Neural cell (in vitro differentiated cells): Measurements from ENCODE around the gene FOLR2. TPM values are rescaled to one million over a fixed set of nuclear protein-coding genes. Genes with fewer than 3 reads are reported as not detected.

Source experiments
- H2AFZ ChIP-seq: fragments of 200-600, 300-800 bp; sonication (generic), shearing (Covaris generic); 2 replicates; pipeline ENCODE4 v1.6.0; 2014; ENCODE audit warnings: low read depth, mild to moderate bottlenecking, antibody characterized with exemption, low read length, moderate library complexity
- H3F3A ChIP-seq: fragments of 200-600 bp; shearing (Covaris generic); 2 replicates; pipeline ENCODE4 v1.6.1; 2016; ENCODE audit warnings: mild to moderate bottlenecking, moderate library complexity, mixed read lengths, antibody characterized with exemption, low read length; ENCODE audit not compliant: insufficient read depth, poor library complexity, severe bottlenecking
- H3K27ac ChIP-seq: fragments of 200-600, 300-800 bp; sonication (generic), shearing (Covaris generic); 2 replicates; pipeline ENCODE4 v1.5.1; 2014; ENCODE audit warnings: mild to moderate bottlenecking, low read length, moderate library complexity
- H3K27me3 ChIP-seq: fragments of 300-800, 200-600 bp; sonication (generic), shearing (Covaris generic); 2 replicates; pipeline ENCODE4 v1.6.0; 2014; ENCODE audit warnings: mild to moderate bottlenecking, low read depth, low read length, moderate library complexity; ENCODE audit not compliant: insufficient read depth
- H3K36me3 ChIP-seq: fragments of 300-800, 200-600 bp; sonication (generic), shearing (Covaris generic); 2 replicates; pipeline ENCODE4 v1.5.1; 2014; ENCODE audit warnings: mild to moderate bottlenecking, antibody characterized with exemption, low read length, moderate library complexity; ENCODE audit not compliant: insufficient read depth
- H3K4me2 ChIP-seq: fragments of 300-800, 200-600 bp; sonication (generic), shearing (Covaris generic); 2 replicates; pipeline ENCODE4 v1.6.0; 2014; ENCODE audit warnings: mild to moderate bottlenecking, low read length
- H3K4me3 ChIP-seq: fragments of 300-800, 200-600 bp; sonication (generic), shearing (Covaris generic); 2 replicates; pipeline ENCODE4 v1.5.1; 2014; ENCODE audit warnings: mild to moderate bottlenecking, low read length, moderate library complexity
- H3K79me2 ChIP-seq: fragments of 200-600 bp; shearing (Covaris generic); replicated peaks from 2 replicates; pipeline ENCODE4 v1.6.0; 2014; ENCODE audit warnings: mild to moderate bottlenecking, low read length, moderate library complexity; ENCODE audit not compliant: insufficient read depth
- H3K9ac ChIP-seq: fragments of 300-800, 200-600 bp; sonication (generic), shearing (Covaris generic); 2 replicates; pipeline ENCODE4 v1.6.1; 2016; ENCODE audit warnings: mild to moderate bottlenecking, low read length, mixed read lengths
- H3K9me2 ChIP-seq: fragments of 200-600 bp; shearing (Covaris generic); 2 replicates; pipeline ENCODE4 v1.6.1; 2016; ENCODE audit warnings: mild to moderate bottlenecking, low read length, mixed read lengths; ENCODE audit not compliant: insufficient read depth
- H3K9me3 ChIP-seq: fragments of 200-600, 300-800 bp; sonication (generic), shearing (Covaris generic); 2 replicates; pipeline ENCODE4 v1.6.1; 2016; ENCODE audit warnings: mild to moderate bottlenecking, mixed run types, low read length, moderate library complexity, mixed read lengths
- H4K20me1 ChIP-seq: fragments of 200-600 bp; shearing (Covaris generic); 2 replicates; pipeline ENCODE4 v1.6.1; 2016; ENCODE audit warnings: mild to moderate bottlenecking, mixed run types; ENCODE audit not compliant: insufficient read depth
- CTCF ChIP-seq: fragments of 450-650 bp; IDR thresholded peaks from 2 replicates; pipeline ENCODE4 v1.5.1; 2014; ENCODE audit warnings: antibody characterized with exemption, mild to moderate bottlenecking, moderate library complexity; ENCODE audit not compliant: poor library complexity, severe bottlenecking
- EP300 ChIP-seq: fragments of 450-650 bp; conservative IDR thresholded peaks from 2 replicates; pipeline ENCODE4 v1.6.1; 2014; ENCODE audit warnings: antibody characterized with exemption, mild to moderate bottlenecking, moderate library complexity; ENCODE audit not compliant: poor library complexity, severe bottlenecking
- EZH2 ChIP-seq: fragments of 200-600, 300-800 bp; shearing (Covaris generic), sonication (generic); IDR thresholded peaks from 2 replicates; pipeline ENCODE4 v1.6.1; 2014; ENCODE audit warnings: antibody characterized with exemption, low read length, borderline replicate concordance, mild to moderate bottlenecking; ENCODE audit not compliant: insufficient read depth, poor library complexity, severe bottlenecking
- MXI1 ChIP-seq: fragments of 450-650 bp; conservative IDR thresholded peaks from 2 replicates; pipeline ENCODE4 v1.6.1; 2014; ENCODE audit warnings: antibody characterized with exemption, mild to moderate bottlenecking; ENCODE audit not compliant: poor library complexity, severe bottlenecking
- POLR2AphosphoS5 ChIP-seq: IDR thresholded peaks from 2 replicates; pipeline ENCODE4 v1.6.1; 2012
- RAD21 ChIP-seq: fragments of 450-650 bp; conservative IDR thresholded peaks from 2 replicates; pipeline ENCODE4 v1.6.1; 2014; ENCODE audit warnings: antibody characterized with exemption, mild to moderate bottlenecking, moderate library complexity
- SMC3 ChIP-seq: fragments of 450-650 bp; conservative IDR thresholded peaks from 2 replicates; pipeline ENCODE4 v1.6.1; 2014; ENCODE audit warnings: antibody characterized with exemption, mild to moderate bottlenecking, moderate library complexity; ENCODE audit not compliant: poor library complexity
- TAF1 ChIP-seq: IDR thresholded peaks from 2 replicates; pipeline ENCODE4 v1.6.1; 2012; ENCODE audit warnings: low read depth
- polyA plus RNA-seq: library from polyadenylated mRNA; depleted of rRNA; stranded (reverse); fragments of >200 nt; gene quantifications from 2 replicates; pipeline ENCODE4 v1.2.3, GENCODE V29; 2014
- TF ChIP-seq, protein P1 (sequence below): IDR thresholded peaks from 2 replicates; pipeline ENCODE4 v1.6.1; 2012; ENCODE audit warnings: borderline replicate concordance

FOLR2 gene
- polyA plus RNA-seq, 1 donor from 2014 or later: not detected

- Histone ChIP-seq H3F3A (no peaks in the 10 kb centered on the region), H3K9ac (no peak overlapping the region), H3K9me3 (no peaks in the 10 kb centered on the region), H3K27me3 (peaks cover 9% of the 10 kb centered on the region), H3K36me3 (no peaks in the 10 kb centered on the region), H2AFZ (no peak overlapping the region), H3K4me3 (no peak overlapping the region), H4K20me1 (no peaks in the 10 kb centered on the region), H3K9me2 (no peaks in the 10 kb centered on the region), H3K79me2 (no peaks in the 10 kb centered on the region), H3K4me2 (no peak overlapping the region), H3K27ac (no peak overlapping the region)
- TF ChIP-seq POLR2AphosphoS5 (no peak), RAD21 (no peak), TAF1 (no peak), EP300 (no peak), SMC3 (no peak), MXI1 (no peak), EZH2 (no peak), CTCF (no peak)
- TF ChIP-seq, protein P1, sequence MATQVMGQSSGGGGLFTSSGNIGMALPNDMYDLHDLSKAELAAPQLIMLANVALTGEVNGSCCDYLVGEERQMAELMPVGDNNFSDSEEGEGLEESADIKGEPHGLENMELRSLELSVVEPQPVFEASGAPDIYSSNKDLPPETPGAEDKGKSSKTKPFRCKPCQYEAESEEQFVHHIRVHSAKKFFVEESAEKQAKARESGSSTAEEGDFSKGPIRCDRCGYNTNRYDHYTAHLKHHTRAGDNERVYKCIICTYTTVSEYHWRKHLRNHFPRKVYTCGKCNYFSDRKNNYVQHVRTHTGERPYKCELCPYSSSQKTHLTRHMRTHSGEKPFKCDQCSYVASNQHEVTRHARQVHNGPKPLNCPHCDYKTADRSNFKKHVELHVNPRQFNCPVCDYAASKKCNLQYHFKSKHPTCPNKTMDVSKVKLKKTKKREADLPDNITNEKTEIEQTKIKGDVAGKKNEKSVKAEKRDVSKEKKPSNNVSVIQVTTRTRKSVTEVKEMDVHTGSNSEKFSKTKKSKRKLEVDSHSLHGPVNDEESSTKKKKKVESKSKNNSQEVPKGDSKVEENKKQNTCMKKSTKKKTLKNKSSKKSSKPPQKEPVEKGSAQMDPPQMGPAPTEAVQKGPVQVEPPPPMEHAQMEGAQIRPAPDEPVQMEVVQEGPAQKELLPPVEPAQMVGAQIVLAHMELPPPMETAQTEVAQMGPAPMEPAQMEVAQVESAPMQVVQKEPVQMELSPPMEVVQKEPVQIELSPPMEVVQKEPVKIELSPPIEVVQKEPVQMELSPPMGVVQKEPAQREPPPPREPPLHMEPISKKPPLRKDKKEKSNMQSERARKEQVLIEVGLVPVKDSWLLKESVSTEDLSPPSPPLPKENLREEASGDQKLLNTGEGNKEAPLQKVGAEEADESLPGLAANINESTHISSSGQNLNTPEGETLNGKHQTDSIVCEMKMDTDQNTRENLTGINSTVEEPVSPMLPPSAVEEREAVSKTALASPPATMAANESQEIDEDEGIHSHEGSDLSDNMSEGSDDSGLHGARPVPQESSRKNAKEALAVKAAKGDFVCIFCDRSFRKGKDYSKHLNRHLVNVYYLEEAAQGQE: no peak
These were observed 17.3 kb downstream of the FOLR2 start for GRCh38 chr11:72233773-72234513.

GRCh38 chr11:72234514-72234830 is 17.9 kb downstream of the FOLR2 start:
- H3K4me2 ChIP-seq: no peak overlapping the region
- H3K27me3 ChIP-seq: peaks cover 14% of the 10 kb centered on the region
- H3K27ac ChIP-seq: no peak overlapping the region
- H3K9me3 ChIP-seq: no peaks in the 10 kb centered on the region
- no peaks in the 10 kb centered on the region for H3K9me2 ChIP-seq
- TF ChIP-seq MXI1 (no peak), POLR2AphosphoS5 (no peak), SMC3 (no peak)
- H3K79me2 ChIP-seq: no peaks in the 10 kb centered on the region
- no peak overlapping the region for H2AFZ ChIP-seq
- H4K20me1 ChIP-seq: no peaks in the 10 kb centered on the region
- no peak overlapping the region for H3K4me3 ChIP-seq
- H3K36me3 ChIP-seq: no peaks in the 10 kb centered on the region
- no peaks in the 10 kb centered on the region for H3F3A ChIP-seq
- H3K9ac ChIP-seq: no peak overlapping the region
